EL (cell line): ENCODE results near the gene LOC101059915.
"Not testable (repeated sequence)": the region's sequence is repeated elsewhere in the genome, so short reads cannot be mapped to it uniquely, and the experiment has no call there.

Source experiments
- DNase-seq: peaks from one replicate; pipeline ENCODE4 v3.0.0-alpha.2; 2016

LOC101059915 gene

GRCh38 chrX:71644406-71644805, 22.9 kb upstream of the LOC101059915 start:
- not testable (repeated sequence) for DNase-seq

DNA sequence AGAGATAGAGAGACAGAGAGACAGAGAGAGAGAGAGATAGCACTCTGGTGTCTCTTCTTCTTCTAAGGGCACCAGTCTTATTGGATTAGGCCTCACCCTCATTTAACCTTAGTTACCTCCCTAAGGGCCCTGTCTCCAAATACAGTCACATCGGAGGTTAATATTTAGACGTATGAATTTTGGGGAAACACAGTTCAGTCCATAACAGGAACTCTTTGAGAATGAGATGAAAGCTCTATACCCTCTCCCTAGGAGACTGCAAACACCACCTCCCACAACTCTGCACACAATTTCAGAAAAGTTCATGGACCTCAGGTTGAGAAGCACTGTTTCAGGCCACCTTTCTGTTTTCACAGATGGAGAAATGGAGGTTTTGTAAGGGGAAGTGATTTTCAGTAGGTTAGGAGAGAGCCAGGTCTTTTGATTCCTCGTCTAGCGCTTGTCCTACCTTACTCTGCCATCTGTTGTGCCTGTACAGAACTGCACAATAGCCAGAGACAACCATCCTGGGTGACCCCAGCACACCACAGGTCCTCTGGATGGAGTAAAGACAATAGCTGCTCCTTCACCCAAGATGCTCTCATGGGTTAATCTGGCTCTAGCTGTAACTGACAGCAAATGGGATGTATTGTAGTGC, 16.9 kb upstream of the LOC101059915 start:
- no peak for DNase-seq

GRCh38 chrX:71652405-71652804, 14.9 kb upstream of the LOC101059915 start:
- DNase-seq: peak; percentile 49

DNA sequence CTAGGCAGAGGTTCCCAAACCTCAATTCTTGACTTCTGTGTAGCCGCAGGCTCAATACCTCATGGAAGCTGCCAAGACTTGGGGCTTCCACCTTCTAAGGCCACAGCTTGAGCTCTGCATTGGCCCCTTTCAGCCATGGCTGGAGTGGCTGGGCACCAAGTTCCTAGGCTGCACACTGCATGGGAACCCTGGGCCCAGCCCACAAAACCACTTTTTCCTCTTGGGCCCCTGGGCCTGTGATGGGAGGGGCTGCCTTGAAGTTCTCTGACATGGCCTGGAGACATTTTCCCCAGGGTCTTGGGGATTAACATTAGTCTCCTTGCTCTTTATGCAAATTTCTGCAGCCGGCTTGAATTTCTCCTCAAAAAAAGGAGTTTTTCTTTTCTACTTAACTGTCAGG, 14.0 kb upstream of the LOC101059915 start:
- DNase-seq: no peak

DNA sequence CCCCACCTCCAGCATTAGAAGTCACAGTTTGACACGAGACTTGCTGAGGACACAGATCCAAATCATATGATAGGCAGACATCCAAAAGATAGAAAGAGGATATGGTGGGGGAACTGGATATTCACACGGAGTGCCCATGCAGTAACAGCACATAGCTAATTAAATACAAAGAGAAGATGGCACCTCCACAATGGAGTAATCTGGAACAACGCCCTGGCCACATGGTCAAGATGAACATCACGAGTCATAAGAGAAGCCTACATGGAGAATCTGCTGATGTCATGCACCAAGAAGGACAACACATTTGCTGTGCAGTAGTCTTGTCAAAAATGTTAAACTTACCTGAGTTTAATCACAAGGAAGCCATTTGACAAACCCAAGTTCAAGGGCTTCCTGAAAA, 10.1 kb upstream of the LOC101059915 start:
- DNase-seq: no peak

GRCh38 chrX:71659342-71659741, 8.0 kb upstream of the LOC101059915 start:
- no peak for DNase-seq

GRCh38 chrX:71659959-71660358, 7.4 kb upstream of the LOC101059915 start:
- no peak for DNase-seq

DNA sequence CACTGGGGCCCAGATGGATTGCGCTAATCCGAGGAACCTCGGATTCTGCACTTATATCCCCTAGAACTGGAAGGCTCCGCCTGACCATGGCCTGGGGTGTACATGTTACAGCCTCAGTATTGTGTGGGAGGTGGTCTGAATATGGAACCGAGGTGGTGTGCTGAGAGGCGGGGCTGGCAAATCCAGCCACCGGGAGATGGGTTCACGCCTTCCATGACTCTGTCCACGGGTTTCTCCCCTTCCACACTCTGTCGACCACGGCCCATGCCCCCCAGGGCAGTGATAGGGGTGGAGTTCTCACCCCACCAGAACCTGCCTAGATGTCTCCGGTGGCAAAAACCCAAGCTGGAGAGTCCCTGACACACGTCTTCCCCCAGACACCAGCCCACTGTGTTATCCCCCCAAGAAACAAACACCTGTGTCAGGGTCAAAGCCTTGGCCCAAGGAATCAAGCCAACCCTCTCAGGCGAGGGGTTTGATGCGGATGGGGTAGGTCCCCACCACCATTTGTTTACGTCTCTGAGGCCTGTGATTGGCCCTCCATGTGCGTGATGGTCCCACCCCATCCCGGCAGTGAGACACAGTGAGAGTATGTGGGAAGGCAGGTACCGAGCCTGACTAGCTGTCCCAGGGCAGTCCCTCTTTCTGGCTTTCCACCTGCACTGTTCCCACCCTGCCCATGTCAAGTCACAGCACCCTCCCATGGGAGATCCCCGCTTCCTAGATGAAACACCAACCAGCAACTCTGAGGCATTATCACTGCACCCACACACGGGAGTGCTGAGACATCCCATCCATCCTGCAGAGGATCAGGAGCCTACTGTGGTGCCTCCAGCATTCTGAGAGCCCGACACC, 6.6 kb upstream of the LOC101059915 start:
- no peak for DNase-seq

DNA sequence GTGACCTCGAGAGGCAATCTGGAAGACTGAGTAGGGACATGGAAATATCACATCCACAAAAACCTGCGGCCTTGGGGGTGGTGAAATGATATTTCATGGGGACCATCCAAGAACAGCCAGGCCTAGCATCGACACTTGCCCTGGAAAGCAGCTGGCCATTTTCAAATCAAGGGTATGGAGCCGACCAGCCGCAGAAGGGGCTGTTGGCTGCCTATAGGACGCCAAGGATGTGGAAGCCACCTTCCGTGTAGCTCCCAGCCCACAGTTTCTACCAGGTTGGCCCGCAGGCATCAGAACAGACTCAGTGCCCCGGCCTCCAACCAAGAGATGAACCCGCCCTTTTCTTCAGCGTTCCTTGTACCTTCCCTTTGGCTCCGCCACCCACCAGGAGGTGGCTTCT, 5.4 kb upstream of the LOC101059915 start:
- no peak for DNase-seq

DNA sequence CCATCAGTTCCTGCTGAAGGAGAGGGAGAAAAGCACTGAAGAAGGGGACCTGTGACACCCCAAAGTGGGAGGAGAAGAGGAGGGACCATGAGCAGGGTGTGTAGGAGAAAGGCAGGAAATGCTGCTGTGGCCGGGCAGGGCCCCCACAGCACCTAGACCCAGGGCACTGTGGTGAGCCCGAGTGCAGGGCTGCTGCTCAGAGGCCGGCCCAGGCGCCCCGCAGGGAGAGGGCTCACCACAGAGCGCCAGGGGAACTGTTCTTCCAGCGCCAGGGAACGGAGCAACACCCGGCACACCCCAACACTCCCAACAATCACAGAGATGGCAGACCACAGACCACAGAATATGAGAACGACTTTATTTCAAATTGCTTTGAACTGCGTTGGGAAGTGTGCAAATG, 4.7 kb upstream of the LOC101059915 start:
- not testable (repeated sequence) for DNase-seq

DNA sequence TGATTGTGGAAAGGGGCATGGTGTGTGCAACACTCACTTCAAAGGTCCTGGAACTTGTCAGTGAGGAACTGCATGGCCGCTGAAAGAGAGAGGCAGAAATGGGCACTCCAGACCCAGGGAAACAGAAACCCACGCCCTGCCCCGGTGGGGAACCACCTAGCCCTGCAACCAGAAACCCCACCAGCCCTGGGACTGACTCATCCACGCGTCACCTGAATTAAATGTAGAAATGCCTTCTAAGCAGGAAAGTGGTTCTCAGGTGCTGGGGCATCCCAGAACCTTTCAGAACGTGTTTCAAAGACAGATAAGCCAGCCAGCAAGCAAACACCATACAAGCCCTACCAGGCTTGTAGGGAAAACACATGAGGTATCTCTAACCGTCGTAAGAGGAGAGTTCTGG, 4.1 kb upstream of the LOC101059915 start:
- not testable (repeated sequence) for DNase-seq

GRCh38 chrX:71664202-71664601, 3.1 kb upstream of the LOC101059915 start:
- DNase-seq: peak; percentile 23

DNA sequence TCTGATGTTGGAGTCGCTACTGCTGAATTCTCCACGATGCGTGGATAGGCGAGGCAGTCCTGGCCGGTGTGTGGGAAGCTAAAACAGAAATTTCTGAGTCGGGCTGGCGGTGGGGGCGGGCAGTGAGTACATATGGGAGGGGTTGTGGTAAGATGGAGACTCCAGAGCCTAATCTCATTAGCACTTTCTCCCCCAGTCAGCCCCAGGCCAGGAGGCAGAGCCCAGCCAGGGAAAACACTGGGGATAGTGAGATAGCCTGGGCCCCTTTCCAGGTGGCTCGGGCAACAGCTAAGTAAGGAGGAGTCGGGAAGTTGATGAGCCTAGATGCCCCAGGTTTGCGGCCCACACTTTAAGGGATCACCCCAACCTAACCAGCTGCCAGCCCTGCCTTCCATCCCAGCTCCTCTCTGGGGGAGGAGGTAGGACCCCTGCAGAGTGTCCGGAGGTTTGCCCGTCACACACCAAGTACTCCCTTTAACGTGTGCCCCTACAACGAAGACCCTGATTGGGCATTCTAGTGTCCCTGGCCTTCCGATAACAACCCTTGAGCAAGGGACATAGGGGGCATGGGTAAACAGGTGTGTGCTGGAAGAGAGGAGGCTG, 2.4 kb upstream of the LOC101059915 start:
- DNase-seq: no peak

DNA sequence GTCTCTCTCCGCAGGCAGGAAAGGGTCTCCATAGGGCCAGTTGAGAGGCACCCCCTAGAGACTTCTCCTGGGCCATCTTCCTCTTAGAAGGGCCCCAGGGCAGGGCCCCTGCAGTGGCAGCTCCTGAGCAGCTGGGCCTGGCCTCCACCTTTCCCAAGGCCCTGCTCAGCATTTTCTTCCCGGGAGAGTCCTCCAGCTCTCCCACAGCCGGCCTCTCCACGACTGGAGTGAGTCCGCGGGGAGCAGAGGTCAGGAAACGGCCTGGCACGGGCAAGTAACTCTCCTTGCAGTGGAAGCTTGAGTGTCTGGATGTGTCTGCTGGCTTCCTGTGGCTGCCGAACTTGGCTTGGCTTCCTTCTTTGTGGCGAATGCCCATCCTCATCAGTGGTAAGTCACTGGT, 1.6 kb upstream of the LOC101059915 start:
- no peak for DNase-seq

DNA sequence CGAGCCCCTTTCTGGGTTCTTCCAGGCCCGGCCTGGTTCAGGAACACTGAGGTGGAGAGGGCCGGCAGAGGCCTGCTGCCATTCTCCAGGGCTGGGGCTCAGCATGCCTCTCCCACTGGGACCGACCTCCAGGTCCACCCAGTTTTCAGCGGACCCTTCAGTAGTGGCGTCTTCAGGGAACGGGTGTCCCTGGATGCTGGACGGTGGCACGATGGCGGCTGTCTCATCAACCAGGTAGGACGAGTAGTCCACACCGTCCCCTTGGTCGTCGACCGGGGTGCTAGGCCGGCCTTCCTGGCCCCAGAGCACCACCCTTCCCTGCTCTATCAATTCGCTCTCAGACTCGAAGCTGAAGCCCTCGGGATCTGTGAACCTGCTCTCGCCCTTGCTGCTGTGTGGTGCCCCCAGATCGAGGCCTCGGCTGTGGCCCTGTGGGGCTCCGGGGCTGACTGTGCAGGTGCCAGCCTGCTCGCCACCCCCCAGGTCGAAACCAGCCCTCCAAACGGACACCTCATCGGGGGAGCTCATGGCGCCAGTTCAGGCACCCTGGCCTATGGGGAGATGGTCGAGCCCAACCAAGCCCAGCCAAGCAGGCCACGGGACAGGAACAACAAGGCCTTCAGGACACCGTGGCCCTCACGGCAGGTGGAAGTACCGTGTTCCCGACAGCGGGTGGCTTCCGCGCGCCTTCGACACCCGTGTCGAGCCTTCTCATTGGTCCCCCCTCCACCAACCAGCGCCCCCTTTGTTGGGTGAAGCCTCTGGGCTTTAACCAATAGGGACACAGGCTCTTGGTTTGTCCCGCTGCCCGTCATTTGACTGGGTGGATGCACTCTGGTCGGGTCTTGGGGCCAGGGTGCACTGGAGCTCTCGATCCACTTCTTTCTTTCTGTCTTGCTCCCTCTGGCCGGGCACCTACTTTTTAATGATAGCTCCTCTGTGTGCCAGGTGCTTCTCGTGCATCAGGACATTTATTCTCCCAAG, 814 bp upstream of the LOC101059915 start:
- DNase-seq: no peak

- DNase-seq: no peak
These were observed 876 bp downstream of the LOC101059915 start for GRCh38 chrX:71668248-71668595.

DNA sequence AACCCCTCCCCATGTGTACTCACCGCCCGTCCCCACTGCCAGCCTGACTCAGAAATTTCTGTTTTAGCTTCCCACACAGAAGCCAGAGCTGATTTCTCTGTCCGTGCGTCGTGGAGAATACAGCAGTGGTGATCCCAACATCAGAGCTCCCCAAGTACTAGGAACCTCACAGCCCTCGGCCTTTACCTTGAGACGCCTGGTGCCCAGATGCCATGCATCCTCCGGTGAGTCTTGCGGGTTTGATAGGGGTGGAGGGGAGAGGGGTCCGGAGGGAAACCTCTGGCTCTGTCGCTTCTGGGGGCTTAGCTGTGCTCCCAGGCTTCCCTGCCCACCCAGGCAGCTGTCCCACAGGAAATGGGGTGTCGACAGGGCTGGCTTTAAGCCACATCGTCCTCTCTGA, 2.1 kb downstream of the LOC101059915 start:
- DNase-seq: no peak

GRCh38 chrX:71669947-71670346, 2.6 kb downstream of the LOC101059915 start:
- DNase-seq: not testable (repeated sequence)

GRCh38 chrX:71671043-71671780, 3.9 kb downstream of the LOC101059915 start:
- DNase-seq: no peak

DNA sequence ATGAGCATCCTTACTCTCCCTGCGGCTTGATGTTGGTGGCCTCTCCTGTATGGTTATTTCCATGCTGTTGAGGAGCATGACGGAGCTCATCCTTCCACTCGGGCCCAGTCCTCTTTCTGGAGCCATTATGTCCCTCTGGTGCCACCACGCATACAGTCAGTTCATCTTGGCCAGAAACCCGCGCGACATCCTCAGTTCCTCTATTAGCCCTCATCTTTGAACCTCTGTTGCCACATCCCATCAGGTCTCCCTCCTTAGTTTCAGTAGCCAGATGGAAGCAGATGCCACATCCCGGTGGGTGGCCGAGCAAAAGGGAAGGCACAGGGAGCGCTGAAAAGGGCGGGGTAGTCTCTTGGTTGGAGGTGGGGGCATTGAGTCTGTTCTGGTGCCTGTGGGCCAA, 4.6 kb downstream of the LOC101059915 start:
- DNase-seq: no peak

DNA sequence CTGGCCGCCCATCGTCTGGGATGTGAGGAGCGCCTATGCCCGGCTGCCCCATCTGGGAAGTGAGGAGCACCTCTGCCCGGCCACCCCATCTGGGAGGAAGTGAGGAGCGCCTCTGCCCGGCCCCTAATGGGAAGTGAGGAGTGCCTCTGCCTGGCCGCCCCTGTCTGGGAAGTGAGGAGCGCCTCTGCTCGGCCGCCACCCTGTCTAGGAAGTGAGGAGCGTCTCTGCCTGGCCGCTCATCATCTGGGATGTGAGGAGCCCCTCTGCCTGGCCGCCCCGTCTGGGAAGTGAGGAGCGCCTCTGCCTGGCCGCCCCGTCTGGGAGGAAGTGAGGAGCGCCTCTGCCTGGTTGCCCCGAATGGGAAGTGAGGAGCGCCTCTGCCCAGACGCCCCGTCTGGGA, 8.3 kb downstream of the LOC101059915 start:
- not testable (repeated sequence) for DNase-seq
